Psoas muscle (tissue), 8 donors: ENCODE results near the gene IER3IP1. TPM values are rescaled to one million over a fixed set of nuclear protein-coding genes. Genes with fewer than 3 reads are reported as not detected.
"Not testable (repeated sequence)": the region's sequence is repeated elsewhere in the genome, so short reads cannot be mapped to it uniquely, and the experiment has no call there.

ENCODE experiments used
- ATAC-seq, 4 donors: fragments of 200-7000 bp; cut with Tn5 transposase; one replicate each; pipeline ENCODE4 v1.9.1; 2020; ENCODE audit warnings: moderate library complexity in 3 of 4, mild to moderate bottlenecking in 2 of 4
- DNase-seq, 2 donors: peaks; one replicate each; pipeline ENCODE4 v3.0.0-alpha.2; 2020
- H3K27ac ChIP-seq: fragments of 200-600 bp; one replicate; pipeline ENCODE4 v1.8.0; 2022
- H3K27me3 ChIP-seq, 3 donors: fragments of 200-600 bp in 1 of 3; one replicate each; pipeline versions ENCODE4 v1.6.1 to v1.8.0; 2013 to 2022; ENCODE audit warnings: low read length in 2 of 3, mild to moderate bottlenecking in 2 of 3, moderate library complexity in 1 of 3; ENCODE audit not compliant: insufficient read depth in 3 of 3
- H3K36me3 ChIP-seq, 2 donors: fragments of 200-600 bp in 1 of 2; one replicate each; pipeline versions ENCODE4 v1.6.1 to v1.8.0; 2013 to 2022; ENCODE audit warnings: low read depth in 1 of 2, mild to moderate bottlenecking in 1 of 2, moderate library complexity in 1 of 2; ENCODE audit not compliant: insufficient read depth in 1 of 2
- H3K4me1 ChIP-seq: fragments of 200-600 bp; one replicate; pipeline ENCODE4 v1.8.0; 2022
- H3K4me3 ChIP-seq: fragments of 200-600 bp; one replicate; pipeline ENCODE4 v1.8.0; 2022; ENCODE audit warnings: mild to moderate bottlenecking
- H3K9me3 ChIP-seq: fragments of 200-600 bp; one replicate; pipeline ENCODE4 v1.8.0; 2022
- WGBS, 3 donors: extraction: QIAGEN DNeasy Blood & Tissue Kit; methylation state at CpG; one replicate each; pipeline versions ENCODE4 v1.1.6 to v1.1.7; 2013; 5-methylcytosine and 5-hydroxymethylcytosine counted together
- intact Hi-C, 2 donors: fragments of 100-400 bp; cut with DNase I; formaldehyde crosslinking; loops; one replicate each; pipeline versions ENCODE4 v1.11.0 to v1.14.2; 2022
- polyA plus RNA-seq, 3 donors: library from polyadenylated mRNA; stranded (reverse); fragments of 200-250 nt; gene quantifications; one replicate each; pipeline ENCODE4 v1.2.3, GENCODE V29; 2013
- total RNA-seq, 4 donors: library from RNA; stranded (reverse); fragmentation: NEBNext Ultra II Directional in 2 of 4; extraction: Animal tissue kit (Norgen Biotek cat#: 25700) in 2 of 4; gene quantifications; one replicate each; pipeline versions ENCODE4 v1.2.1 to v1.2.4, GENCODE V29; 2021 to 2023
- TF ChIP-seq, protein P1 (sequence below): fragments of 200-600 bp; IDR thresholded peaks from one replicate; pipeline ENCODE4 v1.8.0; 2022; ENCODE audit warnings: antibody characterized with exemption
- donor health status: healthy with polysubstance abuse.
- donor health status: DM: no; HTN: no; CAD: no; lungs with moderate emphysema.
- donor health status: Bipolar disorder and iron deficiency.
- donor health status: healthy.
- donor health status: DM: yes; HTN: yes; CAD: no.
- donor health status: DM: no; HTN: no; CAD: no.
- donor health status: DM: no; HTN: no; CAD: no.
- donor health status: DM: yes; HTN: yes; CAD: no.

IER3IP1 gene
- total and polyA plus RNA-seq, 7 donors = 9.3 to 27.9 (median 12.6) TPM

DNA sequence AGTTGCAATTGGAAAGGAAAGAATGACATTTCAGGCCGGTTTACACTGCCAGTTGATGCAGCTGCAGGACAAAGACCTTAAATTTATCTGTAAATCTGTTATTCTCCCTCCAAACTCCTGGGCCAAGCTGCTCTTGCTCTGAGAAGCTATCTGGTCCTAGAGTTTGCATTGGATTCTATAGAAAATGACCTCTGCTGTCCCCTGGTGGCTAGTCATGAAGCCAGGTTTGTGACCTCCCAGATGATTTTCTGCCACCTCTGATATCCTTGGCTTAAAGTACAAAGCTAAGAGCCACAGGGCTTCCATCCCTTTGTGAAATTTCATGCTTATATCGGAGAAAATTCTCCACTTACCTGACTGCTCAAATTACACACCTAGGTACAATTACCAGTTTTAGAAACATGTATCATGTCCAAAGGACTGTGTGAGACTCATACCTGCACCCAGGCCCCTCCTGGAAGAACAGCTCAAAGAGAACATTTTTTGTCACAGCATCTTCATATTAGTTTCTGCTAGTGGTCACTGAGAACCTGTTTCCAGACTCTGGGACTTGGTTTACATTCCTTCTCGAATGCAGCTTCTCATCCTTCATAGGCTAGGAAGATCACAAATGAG lies 28.9 kb upstream of the IER3IP1 start:
- TF ChIP-seq, protein P1, sequence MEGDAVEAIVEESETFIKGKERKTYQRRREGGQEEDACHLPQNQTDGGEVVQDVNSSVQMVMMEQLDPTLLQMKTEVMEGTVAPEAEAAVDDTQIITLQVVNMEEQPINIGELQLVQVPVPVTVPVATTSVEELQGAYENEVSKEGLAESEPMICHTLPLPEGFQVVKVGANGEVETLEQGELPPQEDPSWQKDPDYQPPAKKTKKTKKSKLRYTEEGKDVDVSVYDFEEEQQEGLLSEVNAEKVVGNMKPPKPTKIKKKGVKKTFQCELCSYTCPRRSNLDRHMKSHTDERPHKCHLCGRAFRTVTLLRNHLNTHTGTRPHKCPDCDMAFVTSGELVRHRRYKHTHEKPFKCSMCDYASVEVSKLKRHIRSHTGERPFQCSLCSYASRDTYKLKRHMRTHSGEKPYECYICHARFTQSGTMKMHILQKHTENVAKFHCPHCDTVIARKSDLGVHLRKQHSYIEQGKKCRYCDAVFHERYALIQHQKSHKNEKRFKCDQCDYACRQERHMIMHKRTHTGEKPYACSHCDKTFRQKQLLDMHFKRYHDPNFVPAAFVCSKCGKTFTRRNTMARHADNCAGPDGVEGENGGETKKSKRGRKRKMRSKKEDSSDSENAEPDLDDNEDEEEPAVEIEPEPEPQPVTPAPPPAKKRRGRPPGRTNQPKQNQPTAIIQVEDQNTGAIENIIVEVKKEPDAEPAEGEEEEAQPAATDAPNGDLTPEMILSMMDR = peak; percentile 85
- intact Hi-C loops = loop anchor here (1.0 to 5.0 kb wide), 3 partner anchors 103 to 154 kb away; no protein-coding TSS in a partner anchor
- Histone ChIP-seq H3K27ac (no peak overlapping the region), H3K4me1 (no peaks in the 10 kb centered on the region), H3K36me3 (no peaks in the 10 kb centered on the region), H3K9me3 (no peaks in the 10 kb centered on the region), H3K4me3 (no peak overlapping the region), H3K27me3 (peaks cover 0 to 2% (median 0%) of the 10 kb centered on the region in 3 donors)
- peak in 3 of 4 donors; percentile 54 to 71 (median 55) for ATAC-seq
- 47 to 51% (median 48%) methylated on average over 3 of the region's 3 CpGs for WGBS, 3 donors
- no peak for DNase-seq

GRCh38 chr18:47203626-47204464 lies 27.7 kb upstream of the IER3IP1 start:
- H3K36me3 ChIP-seq = no peaks in the 10 kb centered on the region
- no peaks in the 10 kb centered on the region for H3K4me1 ChIP-seq
- TF ChIP-seq, protein P1 = no peak
- no peaks in the 10 kb centered on the region for H3K9me3 ChIP-seq
- 47 to 65% (median 60%) methylated on average over 3 of the region's 3 CpGs for WGBS, 3 donors
- no peak overlapping the region for H3K27ac ChIP-seq
- DNase-seq (no peak), ATAC-seq (no peak)
- peaks cover 0 to 2% (median 0%) of the 10 kb centered on the region in 3 donors for H3K27me3 ChIP-seq
- H3K4me3 ChIP-seq = no peak overlapping the region
- intact Hi-C loops = loop anchor here (2.0 kb wide), 2 partner anchors 151 to 153 kb away; no protein-coding TSS in a partner anchor

DNA sequence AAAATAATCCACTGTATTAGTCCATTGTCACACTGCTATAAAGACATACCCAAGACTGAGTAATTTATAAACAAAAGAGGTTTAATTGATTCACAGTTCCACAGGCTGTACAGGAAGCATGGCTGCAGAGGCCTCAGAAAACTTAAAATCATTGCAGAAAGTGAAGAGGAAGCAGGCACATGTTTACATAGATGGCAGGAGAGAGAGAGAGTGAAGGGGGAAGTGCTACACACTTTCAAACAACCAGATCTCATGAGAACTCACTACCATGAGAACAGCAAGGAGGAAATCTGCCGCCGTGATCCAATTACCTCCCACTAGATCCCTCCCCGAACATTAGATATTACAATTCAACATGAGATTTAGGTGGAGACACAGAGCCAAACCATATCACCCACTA lies 19.8 kb upstream of the IER3IP1 start:
- ATAC-seq, H3K36me3 ChIP-seq, H3K27me3 ChIP-seq, H3K4me1 ChIP-seq, H3K4me3 ChIP-seq, H3K9me3 ChIP-seq, DNase-seq, H3K27ac ChIP-seq, intact Hi-C loops: not testable (repeated sequence)
- WGBS, 3 donors = 38 to 42% (median 38%) methylated on average over 3 of the region's 3 CpGs

DNA sequence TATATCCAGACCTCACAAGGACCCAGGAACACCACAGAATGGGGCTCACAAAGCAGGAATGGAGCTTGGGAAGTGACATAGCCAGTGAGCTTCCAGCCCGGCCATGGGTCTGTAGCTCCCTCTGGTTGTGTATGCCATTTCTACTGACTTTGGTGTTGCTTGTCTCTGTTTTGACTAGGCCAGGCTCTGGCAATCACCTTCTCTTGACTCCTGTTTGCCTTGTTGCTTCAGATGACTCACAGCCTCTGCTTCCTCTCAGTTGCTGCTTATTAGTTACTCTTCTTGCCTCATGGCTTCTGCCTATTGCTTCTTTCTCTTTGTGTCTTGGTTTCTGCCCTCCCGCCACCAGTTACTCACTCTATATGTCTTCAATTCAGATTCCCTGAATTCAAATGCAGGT lies 15.8 kb upstream of the IER3IP1 start:
- Histone ChIP-seq H3K4me3 (no peak overlapping the region), H3K36me3 (no peaks in the 10 kb centered on the region), H3K27me3 (peaks cover 0 to 19% (median 0%) of the 10 kb centered on the region in 3 donors), H3K27ac (no peak overlapping the region), H3K4me1 (no peaks in the 10 kb centered on the region), H3K9me3 (no peaks in the 10 kb centered on the region)
- 89 to 96% (median 92%) methylated on average over 2 of the region's 2 CpGs for WGBS, 3 donors
- intact Hi-C loops = no loop called here
- no peak for ATAC-seq
- DNase-seq = no peak
- TF ChIP-seq, protein P1 = no peak

DNA sequence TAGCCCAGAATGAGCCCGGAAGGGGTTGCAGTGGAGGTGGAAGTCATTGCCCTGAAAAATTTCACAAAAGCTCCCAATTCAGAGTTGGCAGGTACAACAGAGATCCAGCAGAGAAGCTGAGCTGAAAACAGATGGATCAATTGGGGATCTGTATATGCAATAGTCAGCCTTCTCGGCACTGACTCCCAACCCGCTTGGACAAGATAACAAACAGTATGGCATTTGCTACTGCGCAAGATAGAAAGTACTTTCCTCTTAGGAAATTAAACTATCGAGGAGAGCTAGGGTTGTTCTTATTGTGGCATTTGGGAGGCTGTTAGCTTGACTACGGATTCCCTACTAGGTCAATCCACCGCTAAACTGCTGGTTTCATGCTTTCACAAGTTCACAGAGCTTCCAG lies 11.6 kb upstream of the IER3IP1 start:
- Histone ChIP-seq H3K36me3 (no peaks in the 10 kb centered on the region), H3K27ac (no peak overlapping the region), H3K9me3 (no peaks in the 10 kb centered on the region), H3K4me1 (no peaks in the 10 kb centered on the region), H3K4me3 (no peak overlapping the region), H3K27me3 (peaks cover 0 to 11% (median 0%) of the 10 kb centered on the region in 3 donors)
- intact Hi-C loops = no loop called here
- no peak for ATAC-seq
- TF ChIP-seq, protein P1 = no peak
- WGBS, 3 donors = 78 to 85% (median 85%) methylated on average over 7 of the region's 7 CpGs
- no peak for DNase-seq
